Measurements from ENCODE around the gene PAK2.

GRCh38 chr3:196763179-196763578 is 23.5 kb downstream of the PAK2 start:
- TF ChIP-seq CTCF (conservative IDR thresholded peaks at IDR 0.05 in 1 of 2, IDR thresholded peaks at IDR 0.05 in 1 of 2; ENCODE audit: extremely low read depth in 1 of 2, insufficient read depth in 1 of 2, low read depth in 1 of 2, low read length in 2 of 2) (no peak), EZH2 (IDR thresholded peaks at IDR 0.05; ENCODE audit: borderline replicate concordance, low read length) (no peak)

Data from mammary epithelial cell (primary cell).